HG03135 (cell line): Measurements from ENCODE around the gene CLIC2.

Experiments
- ATAC-seq: cut with Tn5 transposase; IDR thresholded peaks from one replicate; pipeline ENCODE4 v1.9.1; 2021; ENCODE audit warnings: mild to moderate bottlenecking, moderate library complexity; ENCODE audit not compliant: unreplicated experiment

The CLIC2 gene

DNA sequence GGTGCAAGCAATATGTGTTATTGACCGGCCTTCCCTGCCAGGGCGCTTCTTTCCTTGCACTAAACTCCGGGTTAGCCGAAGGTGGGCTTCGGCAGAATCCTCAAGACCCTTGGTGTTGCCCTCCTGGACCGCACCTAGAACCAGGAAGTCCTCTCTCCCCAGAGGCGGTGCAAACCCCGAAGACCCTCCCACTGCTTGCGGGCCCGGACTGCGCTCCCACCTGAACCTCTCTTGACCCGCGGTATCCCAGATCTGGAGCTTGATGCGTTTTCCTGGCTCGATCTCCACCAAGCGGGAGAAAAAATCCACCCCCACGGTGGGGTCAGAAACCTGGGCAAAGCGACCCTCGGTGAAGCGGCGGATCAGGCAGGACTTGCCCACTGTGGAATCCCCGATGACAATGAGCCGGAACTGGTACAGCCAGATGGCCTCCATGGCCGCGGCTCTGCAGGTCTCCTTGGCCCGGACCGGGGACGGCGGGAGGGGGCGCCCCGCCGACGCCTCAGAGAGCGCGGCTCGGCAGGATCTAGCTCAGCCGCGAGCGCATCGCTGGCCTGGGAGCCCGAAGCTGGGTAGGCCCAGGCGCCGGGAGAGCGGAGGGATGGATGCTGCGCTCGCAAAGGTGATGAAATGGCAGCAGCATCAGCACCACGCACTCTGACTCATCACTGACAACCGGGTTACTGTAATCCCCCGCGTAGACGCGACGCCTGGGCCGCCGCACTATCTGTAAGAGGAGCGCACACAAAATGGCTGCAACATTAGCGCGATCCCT, 70.4 kb downstream of the CLIC2 start, which contains the start of gene RAB39B:
TSS of gene RAB39B (minus strand) at position 638 of the 775 bp plus-strand sequence. CDS start at position 435, 203 bp downstream.
- ATAC-seq = peak; percentile 84

DNA sequence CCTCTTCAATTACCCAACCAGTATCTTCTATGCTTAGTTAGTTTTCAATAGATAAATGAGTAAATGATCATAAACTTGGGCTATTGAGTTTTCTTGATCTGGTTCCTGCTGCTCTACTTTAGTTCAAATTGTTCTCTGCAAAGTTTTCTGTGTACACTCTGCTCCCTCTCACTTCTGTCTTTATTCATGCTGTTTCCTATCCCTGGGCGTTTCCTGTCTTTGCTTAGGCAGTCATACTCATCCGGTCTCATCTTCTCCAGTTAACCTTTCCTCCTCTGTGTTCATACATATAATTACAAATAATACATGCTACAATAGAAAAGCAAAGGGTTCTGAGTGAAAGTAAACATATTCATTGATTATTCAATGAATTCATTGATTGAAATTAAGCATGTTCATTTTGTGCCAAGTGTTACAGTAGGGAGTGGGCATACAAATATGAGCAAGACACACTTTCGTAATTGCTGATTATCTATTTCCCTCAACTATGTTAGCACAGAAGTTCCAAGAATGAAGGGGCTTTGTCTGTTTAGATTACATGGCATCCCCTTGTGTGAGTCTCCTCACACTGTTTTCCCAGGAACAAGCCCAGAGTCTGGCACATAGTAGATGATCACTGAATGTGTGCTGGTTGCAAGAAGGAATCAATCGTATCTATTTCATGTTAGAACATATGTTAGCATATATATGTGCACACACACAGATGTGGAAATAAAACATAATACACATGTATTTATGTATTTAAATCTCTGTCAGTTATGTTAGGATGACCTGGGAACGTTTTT, 71.3 kb downstream of the CLIC2 start:
- no peak for ATAC-seq

DNA sequence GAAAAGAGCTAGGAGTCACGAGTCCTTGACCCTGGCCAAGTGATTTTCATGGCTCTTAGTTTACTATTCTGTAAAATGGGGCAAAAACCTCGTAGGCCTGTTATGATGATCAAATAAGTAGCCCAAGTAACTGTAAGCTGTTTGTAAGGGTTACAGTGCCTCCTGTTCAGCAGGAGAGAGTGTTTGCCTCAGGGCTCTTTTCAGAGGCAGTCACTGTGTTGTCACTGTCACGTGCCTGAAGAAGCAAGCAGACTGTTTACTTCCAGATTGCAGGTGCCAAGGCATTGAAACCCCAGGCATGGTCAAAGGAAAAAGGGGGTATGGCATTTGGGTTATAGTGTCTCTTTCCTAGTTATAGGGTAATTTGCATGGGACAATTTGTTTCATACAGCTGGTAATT, 74.7 kb downstream of the CLIC2 start:
- no peak for ATAC-seq

- ATAC-seq = no peak
Observed at GRCh38 chrX:155251391-155251790, 83.0 kb downstream of the CLIC2 start.

DNA sequence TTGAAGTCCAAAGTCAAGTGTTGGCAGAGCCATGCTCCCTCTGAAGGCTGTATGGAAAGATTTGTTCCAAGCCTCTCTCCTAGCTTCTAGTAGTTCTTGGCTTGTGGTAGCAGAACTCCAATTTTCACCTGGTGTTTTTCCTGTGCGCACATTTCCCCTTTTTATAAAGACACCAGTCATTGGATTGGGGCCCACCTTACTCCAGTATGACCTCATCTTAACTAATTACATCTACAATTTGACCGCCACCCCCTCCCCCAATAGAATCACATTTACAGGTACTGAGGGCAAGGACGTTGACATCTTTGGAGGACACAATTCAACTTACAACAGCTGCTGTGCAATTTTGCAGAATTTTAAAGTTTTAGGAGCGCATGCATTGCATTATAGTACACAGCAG, 86.9 kb downstream of the CLIC2 start:
- no peak for ATAC-seq

DNA sequence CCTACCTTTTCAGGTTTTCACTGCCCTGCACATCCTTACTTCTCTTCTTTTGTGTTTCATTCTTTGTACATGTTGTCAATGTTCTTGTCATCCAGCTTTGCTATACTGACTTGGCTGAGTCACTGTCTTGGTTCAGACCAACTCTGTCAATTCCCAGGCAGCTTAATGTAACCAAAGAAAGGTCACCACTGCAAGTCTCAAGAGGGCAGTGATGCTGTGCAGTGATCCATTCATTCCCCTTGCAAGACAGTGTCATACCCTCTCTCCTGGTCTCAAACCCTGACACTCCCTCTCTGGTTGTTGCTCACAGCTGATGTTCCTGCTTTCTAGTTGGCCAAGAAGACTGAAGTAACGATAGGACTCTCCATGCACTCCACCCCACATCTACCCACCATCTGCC, 87.7 kb downstream of the CLIC2 start:
- no peak for ATAC-seq

GRCh38 chrX:155242300-155242699, 92.1 kb downstream of the CLIC2 start:
- ATAC-seq = no peak

DNA sequence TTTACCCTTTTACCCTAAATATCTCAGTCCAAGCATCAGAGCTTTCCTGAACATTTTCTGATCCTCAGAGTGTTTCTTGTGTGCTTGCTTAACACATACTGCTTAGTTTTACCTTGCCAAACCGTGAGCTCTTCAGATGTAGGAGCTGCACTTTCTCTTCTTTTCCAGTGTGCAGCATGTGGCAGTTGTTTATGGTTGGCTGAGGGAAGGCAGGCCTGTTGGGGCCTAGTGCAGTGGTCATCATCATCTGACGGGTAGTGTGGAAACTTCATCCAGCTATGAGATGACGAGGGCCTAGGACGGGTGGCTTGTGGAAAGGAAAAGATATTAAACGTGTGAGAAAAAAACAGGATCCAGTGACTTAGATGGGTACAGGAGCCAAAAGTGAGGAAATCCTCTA, 96.7 kb downstream of the CLIC2 start:
- no peak for ATAC-seq

- ATAC-seq = no peak
Observed at GRCh38 chrX:155235891-155236290, 98.5 kb downstream of the CLIC2 start.

DNA sequence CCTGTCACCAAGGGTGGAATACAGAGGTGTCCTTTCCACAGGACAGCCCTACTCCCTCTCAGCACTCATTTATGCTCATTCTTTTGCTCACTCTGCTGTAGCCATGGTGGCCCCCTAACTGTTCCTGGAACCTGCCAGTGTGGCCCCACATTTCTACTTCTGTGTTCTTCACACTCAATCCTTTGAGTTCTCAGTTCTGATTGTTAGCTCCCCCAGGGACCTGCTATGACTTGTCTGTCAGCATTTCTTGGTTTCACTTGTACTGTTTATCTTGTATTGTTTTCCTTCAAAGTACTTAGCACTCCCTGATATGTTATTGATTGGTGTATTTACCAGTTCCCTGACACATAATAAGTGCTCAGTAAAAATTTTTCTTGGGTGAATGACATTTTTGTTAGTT, 103.3 kb downstream of the CLIC2 start:
- peak; percentile 73 for ATAC-seq
